Stimulated activated CD8-positive, alpha-beta memory T cell treated with anti-CD3 and anti-CD28 coated beads, Interleukin-12 subunit alpha, Interleukin-12 subunit beta, amount 100 ng/mL, for 4 hours (primary cell): ENCODE measurements around the gene PROK1.

Experiments used
- DNase-seq: peaks from one replicate; pipeline ENCODE4 v3.0.0-alpha.2; 2020; ENCODE audit warnings: low read depth

The PROK1 gene

DNA sequence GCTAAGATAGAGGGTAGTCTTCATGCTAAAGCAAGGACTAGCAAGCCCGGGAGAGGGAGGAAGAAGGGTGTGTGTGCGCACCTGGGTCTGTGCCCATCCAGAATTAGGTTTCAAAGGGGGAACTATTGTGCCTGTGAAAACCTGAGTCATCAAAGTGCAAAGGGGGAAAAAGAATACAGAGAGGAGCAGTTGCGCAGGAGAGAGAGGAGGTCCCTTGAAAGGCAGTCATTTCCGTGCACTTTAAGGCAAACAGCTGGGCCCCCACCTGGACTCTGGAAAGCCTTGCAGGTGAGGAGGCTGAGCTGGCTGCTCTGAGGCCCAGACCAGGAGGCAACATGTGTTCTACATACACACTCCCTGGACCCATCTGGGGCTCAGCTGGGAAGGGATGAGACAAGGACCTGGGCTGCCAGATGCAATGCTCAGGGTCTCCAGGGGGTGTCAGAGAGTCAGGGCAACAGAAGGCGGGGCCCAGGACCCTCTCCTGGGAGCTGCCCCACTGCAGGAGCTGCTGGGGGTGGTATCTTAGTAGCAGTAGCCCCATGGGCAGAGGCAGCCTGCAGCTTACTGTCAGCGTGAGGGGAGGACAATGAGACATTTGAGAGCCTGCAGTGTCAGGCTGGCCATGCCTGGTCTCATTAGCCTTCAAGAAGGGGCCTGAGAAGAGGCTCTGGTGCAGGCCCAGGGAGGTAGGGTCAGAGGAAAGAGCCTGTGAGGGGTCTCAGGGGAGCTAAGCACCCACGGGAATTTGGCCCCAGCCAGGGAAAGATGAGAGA, 14.3 kb downstream of the PROK1 start:
- DNase-seq: no peak

- DNase-seq: no peak
These were observed 14.9 kb downstream of the PROK1 start for GRCh38 chr1:110465814-110466380.

GRCh38 chr1:110466646-110467280, 15.8 kb downstream of the PROK1 start:
- DNase-seq: no peak

DNA sequence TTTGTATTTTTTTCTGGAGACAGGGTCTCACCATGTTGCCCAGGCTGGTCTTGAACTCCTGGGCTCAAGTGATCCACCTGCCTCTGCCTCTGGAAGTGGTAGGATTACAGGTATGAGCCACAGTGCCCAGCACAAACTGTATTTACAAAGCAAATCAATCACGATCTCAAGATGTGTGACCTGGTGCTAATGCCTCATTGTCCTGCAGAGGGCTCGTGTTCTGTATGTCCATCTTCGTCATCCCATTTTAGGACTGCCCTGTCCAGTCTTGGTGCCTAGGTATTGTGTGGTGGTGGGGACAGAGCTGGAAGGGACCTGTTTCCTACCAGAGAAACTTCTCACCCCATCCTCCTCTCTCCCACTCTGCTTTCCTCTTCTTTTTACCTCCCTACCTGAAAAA, 20.2 kb downstream of the PROK1 start:
- DNase-seq: no peak

DNA sequence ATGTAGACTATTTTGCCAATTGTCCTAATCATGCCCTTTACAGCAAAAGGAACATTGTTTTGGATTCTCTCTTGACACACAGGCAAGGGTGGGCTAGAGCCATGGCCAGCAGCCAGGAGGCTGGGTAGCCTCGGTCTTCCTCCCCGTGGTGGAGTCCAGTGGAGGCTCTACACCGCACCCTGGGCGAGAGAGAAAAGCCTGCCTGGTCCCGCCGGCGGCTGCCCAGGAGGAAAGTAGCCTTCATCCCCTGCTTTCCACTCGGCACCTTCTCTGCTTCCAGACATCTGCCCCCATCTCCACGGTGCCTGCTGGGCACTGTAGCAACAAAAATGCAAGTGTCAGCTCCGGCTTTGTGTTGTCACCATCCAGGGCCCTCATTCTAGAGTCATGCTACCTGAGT, 21.6 kb downstream of the PROK1 start:
- DNase-seq: no peak

DNA sequence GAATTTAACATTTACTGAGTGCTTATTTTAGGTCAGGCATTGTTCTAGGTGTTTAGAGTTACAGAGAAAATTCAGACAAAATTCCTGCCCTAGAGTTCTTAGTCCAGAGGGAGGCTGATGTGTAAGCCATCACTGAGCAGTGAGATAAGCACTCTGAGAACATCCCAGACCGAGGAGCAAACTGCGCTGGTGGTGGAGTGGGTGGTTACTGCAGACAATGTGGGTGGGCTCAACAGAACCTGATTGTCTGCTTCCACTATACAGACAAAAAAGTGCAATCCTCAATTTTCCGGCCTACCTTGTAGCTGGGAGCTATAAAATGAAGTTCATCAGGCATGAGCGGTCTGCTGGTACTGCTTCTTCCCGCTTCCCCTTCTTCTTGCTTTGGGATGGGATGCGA, 23.5 kb downstream of the PROK1 start:
- DNase-seq: no peak

GRCh38 chr1:110475362-110476027, 24.5 kb downstream of the PROK1 start:
- DNase-seq: no peak

GRCh38 chr1:110476028-110476765, 25.2 kb downstream of the PROK1 start:
- no peak for DNase-seq

- DNase-seq: no peak
These were observed 26.1 kb downstream of the PROK1 start for GRCh38 chr1:110477041-110477440.

GRCh38 chr1:110477445-110477957, 26.6 kb downstream of the PROK1 start:
- DNase-seq: no peak

DNA sequence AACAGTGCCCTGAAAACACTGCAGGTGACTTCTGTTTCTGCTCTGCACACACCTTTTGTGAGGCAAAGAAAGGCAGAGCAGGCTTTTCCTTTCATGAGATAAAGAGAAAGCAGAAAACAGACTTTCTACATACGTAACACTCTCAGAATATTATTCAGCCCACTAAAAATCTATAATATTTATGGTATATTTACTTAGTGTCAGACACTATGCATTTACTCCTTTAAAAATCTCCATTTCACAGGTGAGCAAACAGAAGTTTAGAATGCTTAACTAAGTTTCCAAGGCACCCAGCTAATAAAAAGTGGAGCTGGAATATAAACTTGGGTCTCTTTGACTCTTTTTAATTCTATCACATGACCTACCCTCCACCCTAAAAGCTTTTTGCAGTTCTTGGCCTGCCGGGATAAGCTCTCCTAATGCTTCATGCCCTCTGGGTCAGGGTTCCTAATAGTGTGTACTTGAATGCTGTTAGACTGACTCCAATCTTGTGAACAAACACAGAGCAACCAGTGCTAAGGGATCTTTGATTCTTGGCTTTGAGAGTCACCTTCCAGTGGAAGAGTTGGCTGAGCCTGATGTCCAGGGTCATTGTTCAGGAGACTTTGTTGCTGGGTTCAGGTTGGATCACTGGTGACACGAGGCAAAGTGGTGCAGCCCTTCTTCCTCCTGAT, 27.2 kb downstream of the PROK1 start:
- no peak for DNase-seq

- no peak for DNase-seq
These were observed 27.9 kb downstream of the PROK1 start for GRCh38 chr1:110478886-110479285.

DNA sequence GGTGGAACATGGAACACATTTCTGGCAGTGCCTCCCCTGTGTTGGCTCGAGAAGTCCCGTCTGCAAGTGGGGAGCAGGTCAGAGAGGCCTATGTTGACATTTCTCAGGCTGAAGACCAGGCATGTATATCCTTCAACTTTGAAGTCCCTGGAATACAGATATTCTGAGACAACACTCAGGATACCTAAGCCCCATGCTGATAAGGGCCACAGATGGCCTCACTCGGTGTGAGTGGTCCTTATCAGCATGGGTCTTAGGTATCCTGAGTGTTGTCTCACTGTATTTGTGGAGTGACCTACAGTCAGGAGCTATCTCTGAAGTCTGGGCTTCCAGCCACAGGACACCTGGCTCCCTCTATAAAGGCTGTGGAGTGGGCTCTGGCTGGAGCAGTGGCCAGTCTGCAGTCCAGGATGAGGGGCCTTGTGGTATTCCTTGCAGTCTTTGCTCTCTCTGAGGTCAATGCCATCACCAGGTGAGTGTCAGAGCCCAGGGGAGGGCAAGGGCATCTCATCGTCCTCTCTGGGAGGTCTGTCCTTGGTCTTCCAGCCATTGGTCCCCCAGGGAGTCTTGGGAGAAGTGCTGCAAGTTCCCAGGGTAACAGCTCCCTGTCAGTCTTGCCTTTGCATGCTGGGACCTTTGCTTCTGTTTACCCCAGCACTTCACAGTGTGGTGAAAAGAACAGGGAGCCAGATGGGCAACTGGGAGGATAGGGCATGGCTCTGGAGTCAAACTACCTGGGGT, 29.6 kb downstream of the PROK1 start:
- no peak for DNase-seq

GRCh38 chr1:110481968-110482623, 31.1 kb downstream of the PROK1 start:
- no peak for DNase-seq

GRCh38 chr1:110482662-110483307, 31.8 kb downstream of the PROK1 start:
- no peak for DNase-seq

DNA sequence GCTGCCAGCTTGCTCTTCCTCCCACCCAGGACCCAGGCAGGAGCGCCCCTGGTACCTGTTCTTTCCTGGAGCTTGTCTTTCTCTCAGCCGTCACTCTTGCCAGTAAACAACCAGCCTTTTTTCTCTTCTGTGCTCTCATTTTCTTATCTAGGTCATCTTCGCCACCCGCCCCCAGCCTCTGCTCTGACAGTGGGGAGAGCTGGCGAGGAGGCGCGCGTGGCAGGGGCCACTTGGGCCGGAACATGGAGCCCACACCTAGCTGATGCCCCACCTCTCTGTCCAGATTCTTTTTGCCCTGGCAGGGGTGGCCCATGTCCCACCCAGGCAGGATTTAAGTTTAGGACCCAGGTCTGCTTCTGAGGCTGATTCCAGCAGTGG, 32.3 kb downstream of the PROK1 start:
- no peak for DNase-seq

DNA sequence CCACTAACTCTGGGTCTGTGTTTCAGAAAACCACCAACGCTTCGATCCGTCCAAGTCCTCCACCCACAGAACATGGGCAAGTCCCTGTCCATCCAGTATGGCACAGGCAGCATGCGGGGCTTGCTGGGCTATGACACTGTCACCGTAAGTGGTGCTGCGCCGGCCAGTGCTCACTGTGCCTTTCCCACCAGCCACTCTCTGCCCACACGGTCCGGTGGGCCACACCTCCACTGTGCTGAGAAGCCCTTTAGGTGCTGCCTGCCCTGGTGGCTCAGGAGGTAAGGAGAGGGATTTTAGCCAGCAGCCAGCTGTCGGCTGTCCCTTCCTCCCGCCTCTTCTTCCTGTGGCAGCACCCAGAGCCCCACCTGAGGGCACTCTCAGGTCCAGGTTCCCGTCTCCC, 33.9 kb downstream of the PROK1 start:
- no peak for DNase-seq

GRCh38 chr1:110485725-110486124, 34.8 kb downstream of the PROK1 start:
- DNase-seq: no peak

GRCh38 chr1:110487726-110488125, 36.8 kb downstream of the PROK1 start:
- DNase-seq: no peak

- DNase-seq: no peak
These were observed 37.2 kb downstream of the PROK1 start for GRCh38 chr1:110488161-110488560.
